IMR-90 (cell line): ENCODE measurements around the gene TBCK. TPM values are rescaled to one million over a fixed set of nuclear protein-coding genes. Genes with fewer than 3 reads are reported as not detected.

Experiments used
- ATAC-seq: fragments of 200-7000 bp; cut with Tn5 transposase; 2 replicates; pipeline ENCODE4 v1.9.1; 2020; ENCODE audit warnings: low read depth, mild to moderate bottlenecking, moderate library complexity
- BruUV-seq: library from RNA; stranded (reverse); fragments of 400-500 nt; replicated peaks from 2 replicates; lab custom pipeline; 2021; lab: Mats Ljungman, UMichigan
- CTCF ChIA-PET: fragments of 300-600 bp; formaldehyde crosslinking; extraction: SDS; loops from one replicate; lab custom pipeline; 2021; ENCODE audit warnings: antibody characterized with exemption; lab: Yijun Ruan, JAX
- POLR2A ChIA-PET: fragments of 300-600 bp; sonication (Branson Sonifier 250); formaldehyde crosslinking; loops from one replicate; lab custom pipeline; 2022; ENCODE audit warnings: antibody characterized with exemption; ENCODE audit not compliant: unreplicated experiment; lab: Charles Lee
- DNase-seq: peaks from one replicate; pipeline ENCODE4 v3.0.0; 2013
- H2AFZ ChIP-seq: replicated peaks from 2 replicates; pipeline ENCODE3; 2013; ENCODE audit warnings: low read length, mild to moderate bottlenecking; ENCODE audit not compliant: poor library complexity
- H2AK5ac ChIP-seq: 2 replicates; pipeline ENCODE4 v1.6.1; 2013; ENCODE audit warnings: low read depth, low read length, inconsistent platforms
- H2AK9ac ChIP-seq: replicated peaks from 2 replicates; pipeline ENCODE3; 2013; ENCODE audit warnings: mild to moderate bottlenecking, low read depth, low read length, moderate library complexity; ENCODE audit not compliant: poor library complexity
- H2BK120ac ChIP-seq: 2 replicates; pipeline ENCODE4 v1.6.1; 2013; ENCODE audit warnings: low read depth, low read length, inconsistent platforms
- H2BK15ac ChIP-seq: 3 replicates; pipeline ENCODE4 v1.6.1; 2013; ENCODE audit warnings: low read depth, low read length, inconsistent platforms
- H2BK20ac ChIP-seq: 2 replicates; pipeline ENCODE4 v1.6.1; 2013; ENCODE audit warnings: low read depth, mild to moderate bottlenecking, inconsistent platforms, low read length, moderate library complexity
- H2BK5ac ChIP-seq: 2 replicates; pipeline ENCODE4 v1.6.1; 2013; ENCODE audit warnings: mild to moderate bottlenecking, low read depth, low read length, inconsistent platforms; ENCODE audit not compliant: poor library complexity, severe bottlenecking
- H3K14ac ChIP-seq: replicated peaks from 2 replicates; pipeline ENCODE4 v1.6.1; 2013; ENCODE audit warnings: low read depth, low read length, inconsistent platforms
- H3K18ac ChIP-seq: 2 replicates; pipeline ENCODE4 v1.6.1; 2013; ENCODE audit warnings: low read depth, low read length, control low read depth
- H3K23ac ChIP-seq: 2 replicates; pipeline ENCODE4 v1.6.1; 2013; ENCODE audit warnings: low read depth, low read length, inconsistent platforms
- H3K27ac ChIP-seq: 2 replicates; pipeline ENCODE4 v1.5.1; 2013; ENCODE audit warnings: mild to moderate bottlenecking, control low read depth, low read length; ENCODE audit not compliant: insufficient read depth
- H3K27me3 ChIP-seq: 2 replicates; pipeline ENCODE4 v1.6.1; 2013; ENCODE audit warnings: low read length; ENCODE audit not compliant: control insufficient read depth, insufficient read depth
- H3K36me3 ChIP-seq: 2 replicates; pipeline ENCODE4 v1.6.1; 2013; ENCODE audit warnings: low read length, mixed read lengths; ENCODE audit not compliant: control insufficient read depth, insufficient read depth
- H3K4ac ChIP-seq: 2 replicates; pipeline ENCODE4 v1.6.1; 2013; ENCODE audit warnings: low read depth, low read length, inconsistent platforms
- H3K4me1 ChIP-seq: 2 replicates; pipeline ENCODE4 v1.6.1; 2013; ENCODE audit warnings: low read length, mixed read lengths; ENCODE audit not compliant: control insufficient read depth, insufficient read depth
- H3K4me2 ChIP-seq: 2 replicates; pipeline ENCODE4 v1.6.1; 2013; ENCODE audit warnings: low read depth, mild to moderate bottlenecking, control low read depth, low read length, moderate library complexity
- H3K4me3 ChIP-seq: 2 replicates; pipeline ENCODE4 v1.5.1; 2013; ENCODE audit warnings: low read depth, mild to moderate bottlenecking, control low read depth, low read length, moderate library complexity; ENCODE audit not compliant: insufficient read depth
- H3K56ac ChIP-seq: 2 replicates; pipeline ENCODE4 v1.6.1; 2013; ENCODE audit warnings: low read length, inconsistent platforms; ENCODE audit not compliant: insufficient read depth; ENCODE audit errors: extremely low read depth
- H3K79me1 ChIP-seq, 2 experiments: 2 replicates each; pipeline ENCODE4 v1.6.1; 2013; ENCODE audit warnings: low read length in 2 of 2, inconsistent platforms in 1 of 2, low read depth in 1 of 2
- H3K9ac ChIP-seq: 2 replicates; pipeline ENCODE4 v1.6.1; 2013; ENCODE audit warnings: low read depth, low read length, control low read depth
- H3K9me1 ChIP-seq: 2 replicates; pipeline ENCODE4 v1.6.1; 2013; ENCODE audit warnings: low read length, inconsistent platforms; ENCODE audit not compliant: insufficient read depth
- H3K9me3 ChIP-seq: 2 replicates; pipeline ENCODE4 v1.6.1; 2013; ENCODE audit warnings: low read length; ENCODE audit not compliant: control insufficient read depth, insufficient read depth
- H4K20me1 ChIP-seq: 2 replicates; pipeline ENCODE4 v1.6.1; 2013; ENCODE audit warnings: low read length, inconsistent platforms; ENCODE audit not compliant: insufficient read depth
- H4K5ac ChIP-seq: 2 replicates; pipeline ENCODE4 v1.6.1; 2013; ENCODE audit warnings: mild to moderate bottlenecking, low read depth, low read length, control low read depth
- H4K8ac ChIP-seq, 2 experiments: 2 replicates each; pipeline ENCODE4 v1.6.1; 2013; ENCODE audit warnings: low read depth in 2 of 2, low read length in 2 of 2, control low read depth in 1 of 2, inconsistent platforms in 1 of 2
- H4K91ac ChIP-seq: 2 replicates; pipeline ENCODE4 v1.6.1; 2013; ENCODE audit warnings: low read depth, low read length, inconsistent platforms; ENCODE audit not compliant: insufficient read depth
- CHD1 ChIP-seq: IDR thresholded peaks from 2 replicates; pipeline ENCODE4 v1.6.1; 2012; ENCODE audit warnings: low read depth, low read length, improper control_type of control experiment
- MAFK ChIP-seq: IDR thresholded peaks from 2 replicates; pipeline ENCODE4 v1.6.1; 2012; ENCODE audit warnings: low read depth, low read length, improper control_type of control experiment
- MAZ ChIP-seq: IDR thresholded peaks from 2 replicates; pipeline ENCODE4 v1.6.1; 2012; ENCODE audit warnings: low read depth, mild to moderate bottlenecking, low read length, improper control_type of control experiment, moderate library complexity, borderline replicate concordance
- WGBS, 2 experiments: methylation state at CpG; one replicate each; pipeline versions ENCODE4 v1.1.5 to v1.1.7; 2013; ENCODE audit warnings: missing lambda C conversion rate in 2 of 2; ENCODE audit not compliant: insufficient read length in 1 of 2; ENCODE audit errors: extremely low coverage in 2 of 2; 5-methylcytosine and 5-hydroxymethylcytosine counted together
- dilution Hi-C: fragments of 300-500 bp; cut with HindIII; formaldehyde crosslinking; loops from one replicate; pipeline ENCODE4 v1.14.3; 2018; ENCODE audit warnings: low sequenced_read_pairs; ENCODE audit not compliant: unreplicated experiment
- in situ Hi-C: fragments of 300-500 bp; cut with MboI; formaldehyde crosslinking; loops from 3 replicates; pipeline ENCODE4 v1.14.3; 2019; ENCODE audit warnings: low sequenced_read_pairs, inconsistent platforms, mixed read lengths
- intact Hi-C: fragments of 100-400 bp; cut with micrococcal nuclease; formaldehyde crosslinking; loops from 2 replicates; pipeline ENCODE4 v1.10.0; 2022
- polyA plus RNA-seq, 3 experiments: library from polyadenylated mRNA; depleted of rRNA; stranded (reverse); fragments of >200 nt; gene quantifications; 2 replicates each; pipeline ENCODE4 v1.2.3, GENCODE V29; 2012; ENCODE audit warnings: low replicate concordance in 1 of 3
- total RNA-seq: library from RNA; depleted of rRNA; stranded (reverse); fragments of >200 nt; gene quantifications from 2 replicates; pipeline ENCODE4 v1.2.3, GENCODE V29; 2012

The TBCK gene
- total and polyA plus RNA-seq, 2 of the 4 experiments (the other 2 are of a cell fraction), result 10.7 to 29.9 TPM

DNA sequence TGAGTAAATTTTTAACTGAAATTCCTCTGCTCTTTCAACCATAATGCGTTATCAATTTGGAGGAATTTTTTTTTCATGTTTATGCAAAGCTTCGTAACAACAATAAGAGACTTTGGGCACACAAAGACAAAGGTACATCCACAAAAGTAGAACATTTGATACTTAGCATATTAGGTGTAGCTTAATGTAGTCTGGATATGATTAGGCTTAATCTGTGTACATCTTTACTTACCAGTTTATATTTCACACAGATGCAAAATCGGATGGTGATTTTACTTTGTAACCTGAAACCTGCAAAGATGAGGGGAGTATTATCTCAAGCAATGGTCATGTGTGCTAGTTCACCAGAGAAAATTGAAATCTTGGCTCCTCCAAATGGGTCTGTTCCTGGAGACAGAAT, 20.6 kb upstream of the TBCK start:
- ATAC-seq, result no peak
- H3K27ac ChIP-seq, result no peak overlapping the region
- H3K9me3 ChIP-seq, result no peaks in the 10 kb centered on the region; the same call in 1 of the 2 replicates
- H3K4me2 ChIP-seq, result no peak overlapping the region
- H3K56ac ChIP-seq, result no peak overlapping the region
- ChIA-PET POLR2A (no interaction called here), CTCF (interaction anchor here (0.6 kb wide), 1 partner anchor 91 kb away, joined by 6 read pairs; no protein-coding TSS in a partner anchor)
- H3K4me1 ChIP-seq, result no peaks in the 10 kb centered on the region
- in situ Hi-C loops (no loop called here), intact Hi-C loops (no loop called here), dilution Hi-C loops (no loop called here)
- H3K27me3 ChIP-seq, result no peaks in the 10 kb centered on the region
- no CpG with 5 or more reads among the region's 3 CpGs for WGBS, 2 experiments
- no peak overlapping the region for H3K9ac ChIP-seq
- H2AK5ac ChIP-seq, result no peak overlapping the region
- no peak overlapping the region for H2BK120ac ChIP-seq
- H3K9me1 ChIP-seq, result no peaks in the 10 kb centered on the region
- H2BK15ac ChIP-seq, result no peak overlapping the region
- no peak overlapping the region for H2AK9ac ChIP-seq
- no peak overlapping the region for H3K4ac ChIP-seq
- no peak overlapping the region for H4K91ac ChIP-seq
- no peak overlapping the region for H3K4me3 ChIP-seq
- no peak overlapping the region for H2AFZ ChIP-seq
- no peak for TF ChIP-seq MAFK
- TF ChIP-seq CHD1, result no peak
- TF ChIP-seq MAZ, result no peak
- H3K36me3 ChIP-seq, result peaks cover 19% of the 10 kb centered on the region
- no peak overlapping the region for H3K18ac ChIP-seq
- BruUV-seq, result no TSS peak
- H2BK20ac ChIP-seq, result no peak overlapping the region
- H3K79me1 ChIP-seq, result peaks cover 6 to 7% of the 10 kb centered on the region in 2 experiments; a peak in 2 of 4 replicates
- H3K14ac ChIP-seq, result no peak overlapping the region
- no peak overlapping the region for H4K5ac ChIP-seq
- H3K23ac ChIP-seq, result no peak overlapping the region
- no peak overlapping the region for H4K8ac ChIP-seq
- no peak for DNase-seq
- H4K20me1 ChIP-seq, result no peaks in the 10 kb centered on the region
- no peak overlapping the region for H2BK5ac ChIP-seq
